OCI-LY3 (cell line): ENCODE measurements around the gene GABRB2.

Experiments used
- EZH2phosphoT487 ChIP-seq: fragments of 200-600 bp; shearing (Covaris generic); IDR thresholded peaks from 2 replicates; pipeline ENCODE4 v1.6.1; 2018; ENCODE audit warnings: antibody characterized with exemption, mixed run types, low read depth
- TF ChIP-seq, protein P1 (sequence below): fragments of 200-600, 300-600 bp; sonication (generic); IDR thresholded peaks from 2 replicates; pipeline ENCODE4 v1.5.1; 2014; ENCODE audit warnings: antibody characterized with exemption, low read length, low read depth

DNA sequence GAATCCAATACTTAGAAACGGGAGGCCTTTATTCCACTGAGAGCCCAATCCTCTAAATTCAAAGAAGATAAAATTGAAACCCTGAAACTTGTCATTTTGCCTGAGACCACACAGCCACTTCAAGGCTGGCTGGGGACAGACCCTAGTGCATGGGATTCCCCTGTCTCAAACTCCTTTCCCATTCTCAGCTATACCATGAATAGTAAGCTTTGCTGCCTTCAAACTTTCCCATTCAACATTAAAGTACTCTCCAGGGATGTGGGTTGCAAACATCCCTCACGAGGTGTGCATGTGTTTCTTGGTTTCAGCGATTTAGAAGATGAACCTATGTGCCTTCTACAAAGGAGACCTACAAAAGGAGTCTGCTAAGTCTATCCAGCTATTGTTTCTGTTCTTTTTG lies 64.6 kb downstream of the GABRB2 start:
- TF ChIP-seq EZH2phosphoT487 = no peak
- TF ChIP-seq, protein P1, sequence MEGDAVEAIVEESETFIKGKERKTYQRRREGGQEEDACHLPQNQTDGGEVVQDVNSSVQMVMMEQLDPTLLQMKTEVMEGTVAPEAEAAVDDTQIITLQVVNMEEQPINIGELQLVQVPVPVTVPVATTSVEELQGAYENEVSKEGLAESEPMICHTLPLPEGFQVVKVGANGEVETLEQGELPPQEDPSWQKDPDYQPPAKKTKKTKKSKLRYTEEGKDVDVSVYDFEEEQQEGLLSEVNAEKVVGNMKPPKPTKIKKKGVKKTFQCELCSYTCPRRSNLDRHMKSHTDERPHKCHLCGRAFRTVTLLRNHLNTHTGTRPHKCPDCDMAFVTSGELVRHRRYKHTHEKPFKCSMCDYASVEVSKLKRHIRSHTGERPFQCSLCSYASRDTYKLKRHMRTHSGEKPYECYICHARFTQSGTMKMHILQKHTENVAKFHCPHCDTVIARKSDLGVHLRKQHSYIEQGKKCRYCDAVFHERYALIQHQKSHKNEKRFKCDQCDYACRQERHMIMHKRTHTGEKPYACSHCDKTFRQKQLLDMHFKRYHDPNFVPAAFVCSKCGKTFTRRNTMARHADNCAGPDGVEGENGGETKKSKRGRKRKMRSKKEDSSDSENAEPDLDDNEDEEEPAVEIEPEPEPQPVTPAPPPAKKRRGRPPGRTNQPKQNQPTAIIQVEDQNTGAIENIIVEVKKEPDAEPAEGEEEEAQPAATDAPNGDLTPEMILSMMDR = no peak
